ENCODE measurements around the gene CBX8. TPM values are rescaled to one million over a fixed set of nuclear protein-coding genes. Genes with fewer than 3 reads are reported as not detected.

CBX8 gene
- total and polyA plus RNA-seq, 2 of the 13 experiments (the other 11 are each of a cell fraction or from before 2014, with no cell fraction given): 0.34 to 12.6 TPM

GRCh38 chr17:79789943-79790804, 6.7 kb downstream of the CBX8 start (continued):
- TF ChIP-seq ZNF737 (CRISPR knock-in tag; IDR thresholded peaks at IDR 0.05; ENCODE audit: borderline replicate concordance) (0 out of 2 replicates have a peak, but pooled peaks have one; percentile 65), STAG1 (CRISPR knock-in tag; IDR thresholded peaks at IDR 0.05) (peak; percentile 92), ZNF75D (CRISPR knock-in tag; IDR thresholded peaks at IDR 0.05; ENCODE audit: borderline replicate concordance) (no peak), TGIF2 (CRISPR knock-in tag; IDR thresholded peaks at IDR 0.05) (no peak), ZFP41 (CRISPR knock-in tag; IDR thresholded peaks at IDR 0.05; ENCODE audit: borderline replicate concordance) (peak; percentile 56; the same call in 1 of the 2 replicates), ZNF616 (CRISPR knock-in tag; IDR thresholded peaks at IDR 0.05; ENCODE audit: low read depth) (no peak), EZH2 (conservative IDR thresholded peaks at IDR 0.05; ENCODE audit: low read depth, low read length) (peak; percentile 86), MEF2D (CRISPR knock-in tag; IDR thresholded peaks at IDR 0.05) (no peak), ZNF800 (CRISPR knock-in tag; IDR thresholded peaks at IDR 0.05) (peak; percentile 50; the same call in 1 of the 2 replicates), ZNF296 (CRISPR knock-in tag; conservative IDR thresholded peaks at IDR 0.05) (no peak; the same call in 1 of the 2 replicates), HNRNPK (IDR thresholded peaks at IDR 0.05; ENCODE audit: low read depth, low read length, poor library complexity, severe bottlenecking) (peak; percentile 76), ZFY (CRISPR knock-in tag; IDR thresholded peaks at IDR 0.05) (peak; percentile 51), TCF12 (IDR thresholded peaks at IDR 0.05) (no peak), TCF12 (CRISPR knock-in tag; IDR thresholded peaks at IDR 0.05) (0 out of 2 replicates have a peak, but pooled peaks have one; percentile 36), MAX (IDR thresholded peaks at IDR 0.05) (peak; percentile 79)
- TF ChIP-seq, protein P1, sequence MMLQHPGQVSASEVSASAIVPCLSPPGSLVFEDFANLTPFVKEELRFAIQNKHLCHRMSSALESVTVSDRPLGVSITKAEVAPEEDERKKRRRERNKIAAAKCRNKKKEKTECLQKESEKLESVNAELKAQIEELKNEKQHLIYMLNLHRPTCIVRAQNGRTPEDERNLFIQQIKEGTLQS (CRISPR knock-in tag; IDR thresholded peaks at IDR 0.05): 0 out of 2 replicates have a peak, but pooled peaks have one; percentile 9
- TF ChIP-seq, protein P2, sequence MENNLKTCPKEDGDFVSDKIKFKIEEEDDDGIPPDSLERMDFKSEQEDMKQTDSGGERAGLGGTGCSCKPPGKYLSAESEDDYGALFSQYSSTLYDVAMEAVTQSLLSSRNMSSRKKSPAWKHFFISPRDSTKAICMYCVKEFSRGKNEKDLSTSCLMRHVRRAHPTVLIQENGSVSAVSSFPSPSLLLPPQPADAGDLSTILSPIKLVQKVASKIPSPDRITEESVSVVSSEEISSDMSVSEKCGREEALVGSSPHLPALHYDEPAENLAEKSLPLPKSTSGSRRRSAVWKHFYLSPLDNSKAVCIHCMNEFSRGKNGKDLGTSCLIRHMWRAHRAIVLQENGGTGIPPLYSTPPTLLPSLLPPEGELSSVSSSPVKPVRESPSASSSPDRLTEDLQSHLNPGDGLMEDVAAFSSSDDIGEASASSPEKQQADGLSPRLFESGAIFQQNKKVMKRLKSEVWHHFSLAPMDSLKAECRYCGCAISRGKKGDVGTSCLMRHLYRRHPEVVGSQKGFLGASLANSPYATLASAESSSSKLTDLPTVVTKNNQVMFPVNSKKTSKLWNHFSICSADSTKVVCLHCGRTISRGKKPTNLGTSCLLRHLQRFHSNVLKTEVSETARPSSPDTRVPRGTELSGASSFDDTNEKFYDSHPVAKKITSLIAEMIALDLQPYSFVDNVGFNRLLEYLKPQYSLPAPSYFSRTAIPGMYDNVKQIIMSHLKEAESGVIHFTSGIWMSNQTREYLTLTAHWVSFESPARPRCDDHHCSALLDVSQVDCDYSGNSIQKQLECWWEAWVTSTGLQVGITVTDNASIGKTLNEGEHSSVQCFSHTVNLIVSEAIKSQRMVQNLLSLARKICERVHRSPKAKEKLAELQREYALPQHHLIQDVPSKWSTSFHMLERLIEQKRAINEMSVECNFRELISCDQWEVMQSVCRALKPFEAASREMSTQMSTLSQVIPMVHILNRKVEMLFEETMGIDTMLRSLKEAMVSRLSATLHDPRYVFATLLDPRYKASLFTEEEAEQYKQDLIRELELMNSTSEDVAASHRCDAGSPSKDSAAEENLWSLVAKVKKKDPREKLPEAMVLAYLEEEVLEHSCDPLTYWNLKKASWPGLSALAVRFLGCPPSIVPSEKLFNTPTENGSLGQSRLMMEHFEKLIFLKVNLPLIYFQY (CRISPR knock-in tag; IDR thresholded peaks at IDR 0.05; ENCODE audit: borderline replicate concordance): peak; percentile 68; the same call in 1 of the 2 replicates
- TF ChIP-seq, protein P3, sequence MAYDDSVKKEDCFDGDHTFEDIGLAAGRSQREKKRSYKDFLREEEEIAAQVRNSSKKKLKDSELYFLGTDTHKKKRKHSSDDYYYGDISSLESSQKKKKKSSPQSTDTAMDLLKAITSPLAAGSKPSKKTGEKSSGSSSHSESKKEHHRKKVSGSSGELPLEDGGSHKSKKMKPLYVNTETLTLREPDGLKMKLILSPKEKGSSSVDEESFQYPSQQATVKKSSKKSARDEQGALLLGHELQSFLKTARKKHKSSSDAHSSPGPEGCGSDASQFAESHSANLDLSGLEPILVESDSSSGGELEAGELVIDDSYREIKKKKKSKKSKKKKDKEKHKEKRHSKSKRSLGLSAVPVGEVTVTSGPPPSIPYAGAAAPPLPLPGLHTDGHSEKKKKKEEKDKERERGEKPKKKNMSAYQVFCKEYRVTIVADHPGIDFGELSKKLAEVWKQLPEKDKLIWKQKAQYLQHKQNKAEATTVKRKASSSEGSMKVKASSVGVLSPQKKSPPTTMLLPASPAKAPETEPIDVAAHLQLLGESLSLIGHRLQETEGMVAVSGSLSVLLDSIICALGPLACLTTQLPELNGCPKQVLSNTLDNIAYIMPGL (CRISPR knock-in tag; IDR thresholded peaks at IDR 0.05; ENCODE audit: borderline replicate concordance in 1 of 2, low read depth in 1 of 2): peak; percentile 30 to 77; a peak in 3 of 4 replicates

Measured in HepG2 (cell line).